Prostate gland (tissue), 2 donors: Measurements from ENCODE around the gene AP2B1. TPM values are rescaled to one million over a fixed set of nuclear protein-coding genes. Genes with fewer than 3 reads are reported as not detected.

Experiments
- DNase-seq: peaks from one replicate; pipeline ENCODE4 v3.0.0-alpha.2; 2019; ENCODE audit warnings: low spot score
- H3K27ac ChIP-seq, 2 donors: fragments of 200-600 bp; sonication (generic); 2 replicates each; pipeline ENCODE4 v1.5.1; 2017 to 2019
- H3K27me3 ChIP-seq: fragments of 200-600 bp; sonication (generic); replicated peaks from 2 replicates; pipeline ENCODE4 v1.5.1; 2019; ENCODE audit not compliant: insufficient read depth
- H3K36me3 ChIP-seq, 2 donors: fragments of 200-600 bp; sonication (generic); 1 replicate in 1 of 2; 2 replicates in 1 of 2; pipeline versions ENCODE4 v1.5.1 to v1.8.1; 2017 to 2019
- H3K4me1 ChIP-seq: fragments of 200-600 bp; sonication (generic); replicated peaks from 2 replicates; pipeline ENCODE4 v1.5.1; 2019
- H3K4me3 ChIP-seq, 2 donors: fragments of 200-600 bp; sonication (generic); 2 replicates each; pipeline ENCODE4 v1.5.1; 2017 to 2019
- H3K9me3 ChIP-seq: fragments of 200-600 bp; sonication (generic); 2 replicates; pipeline ENCODE4 v1.5.1; 2017
- POLR2A ChIP-seq: fragments of 450-650 bp; IDR thresholded peaks from one replicate; pipeline ENCODE4 v1.6.1; 2016; ENCODE audit warnings: antibody characterized with exemption, mild to moderate bottlenecking
- POLR2AphosphoS5 ChIP-seq: sonication (generic); formaldehyde crosslinking; IDR thresholded peaks from one replicate; pipeline ENCODE4 v1.6.1; 2017; ENCODE audit warnings: antibody characterized with exemption
- WGBS: methylation state at CpG from one replicate; pipeline ENCODE4 v1.1.5; 2018; 5-methylcytosine and 5-hydroxymethylcytosine counted together
- intact Hi-C: fragments of 100-400 bp; cut with DNase I; formaldehyde crosslinking; loops from one replicate; pipeline ENCODE4 v1.14.2; 2022
- total RNA-seq, 2 donors: library from RNA; depleted of rRNA; stranded (reverse); fragments of >200 nt; gene quantifications; one replicate each; pipeline ENCODE4 v1.1.0, GENCODE V29; 2016
- TF ChIP-seq, protein P1 (sequence below), 4 experiments: fragments of 200-600 bp in 2 of 4; fragments of 450-650 bp in 2 of 4; sonication (generic) in 2 of 4; IDR thresholded peaks; 1 replicate in 3 of 4; 2 replicates in 1 of 4; pipeline ENCODE4 v1.5.1; 2016 to 2019; ENCODE audit warnings: antibody characterized with exemption in 4 of 4, mild to moderate bottlenecking in 2 of 4, moderate library complexity in 2 of 4

Gene AP2B1
- total RNA-seq, 2 donors from 2014 or later: 66.8 to 92.9 TPM

DNA sequence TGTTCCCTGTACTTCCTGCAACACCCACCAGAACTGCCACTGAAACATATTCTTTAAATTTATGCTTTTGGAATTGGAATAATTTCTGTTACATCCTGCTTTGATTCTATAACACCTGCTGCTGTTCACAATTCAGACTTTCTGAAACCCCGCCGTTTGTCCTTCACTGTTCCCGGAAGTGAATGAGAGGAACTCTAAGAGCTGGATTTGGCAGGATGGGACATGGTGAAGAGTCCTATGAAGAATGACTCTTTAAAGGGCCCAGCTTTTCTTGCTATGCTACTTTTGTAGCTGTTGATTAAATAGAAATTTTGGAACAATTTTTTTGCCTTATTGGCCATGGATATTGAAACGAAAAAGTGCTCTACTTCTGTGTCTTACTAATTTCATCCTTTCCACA, 8.9 kb downstream of the AP2B1 start:
- H3K4me1 ChIP-seq: no peaks in the 10 kb centered on the region
- no peak for DNase-seq
- no peaks in the 10 kb centered on the region for H3K9me3 ChIP-seq
- no peak overlapping the region for H3K4me3 ChIP-seq
- H3K36me3 ChIP-seq: no peaks in the 10 kb centered on the region
- intact Hi-C loops: no loop called here
- 88% methylated on average over 4 of the region's 4 CpGs for WGBS
- TF ChIP-seq POLR2A (no peak), POLR2AphosphoS5 (no peak)
- TF ChIP-seq, protein P1, sequence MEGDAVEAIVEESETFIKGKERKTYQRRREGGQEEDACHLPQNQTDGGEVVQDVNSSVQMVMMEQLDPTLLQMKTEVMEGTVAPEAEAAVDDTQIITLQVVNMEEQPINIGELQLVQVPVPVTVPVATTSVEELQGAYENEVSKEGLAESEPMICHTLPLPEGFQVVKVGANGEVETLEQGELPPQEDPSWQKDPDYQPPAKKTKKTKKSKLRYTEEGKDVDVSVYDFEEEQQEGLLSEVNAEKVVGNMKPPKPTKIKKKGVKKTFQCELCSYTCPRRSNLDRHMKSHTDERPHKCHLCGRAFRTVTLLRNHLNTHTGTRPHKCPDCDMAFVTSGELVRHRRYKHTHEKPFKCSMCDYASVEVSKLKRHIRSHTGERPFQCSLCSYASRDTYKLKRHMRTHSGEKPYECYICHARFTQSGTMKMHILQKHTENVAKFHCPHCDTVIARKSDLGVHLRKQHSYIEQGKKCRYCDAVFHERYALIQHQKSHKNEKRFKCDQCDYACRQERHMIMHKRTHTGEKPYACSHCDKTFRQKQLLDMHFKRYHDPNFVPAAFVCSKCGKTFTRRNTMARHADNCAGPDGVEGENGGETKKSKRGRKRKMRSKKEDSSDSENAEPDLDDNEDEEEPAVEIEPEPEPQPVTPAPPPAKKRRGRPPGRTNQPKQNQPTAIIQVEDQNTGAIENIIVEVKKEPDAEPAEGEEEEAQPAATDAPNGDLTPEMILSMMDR (IDR thresholded peaks at IDR 0.05): no peak
- no peak overlapping the region for H3K27ac ChIP-seq
- H3K27me3 ChIP-seq: no peaks in the 10 kb centered on the region

DNA sequence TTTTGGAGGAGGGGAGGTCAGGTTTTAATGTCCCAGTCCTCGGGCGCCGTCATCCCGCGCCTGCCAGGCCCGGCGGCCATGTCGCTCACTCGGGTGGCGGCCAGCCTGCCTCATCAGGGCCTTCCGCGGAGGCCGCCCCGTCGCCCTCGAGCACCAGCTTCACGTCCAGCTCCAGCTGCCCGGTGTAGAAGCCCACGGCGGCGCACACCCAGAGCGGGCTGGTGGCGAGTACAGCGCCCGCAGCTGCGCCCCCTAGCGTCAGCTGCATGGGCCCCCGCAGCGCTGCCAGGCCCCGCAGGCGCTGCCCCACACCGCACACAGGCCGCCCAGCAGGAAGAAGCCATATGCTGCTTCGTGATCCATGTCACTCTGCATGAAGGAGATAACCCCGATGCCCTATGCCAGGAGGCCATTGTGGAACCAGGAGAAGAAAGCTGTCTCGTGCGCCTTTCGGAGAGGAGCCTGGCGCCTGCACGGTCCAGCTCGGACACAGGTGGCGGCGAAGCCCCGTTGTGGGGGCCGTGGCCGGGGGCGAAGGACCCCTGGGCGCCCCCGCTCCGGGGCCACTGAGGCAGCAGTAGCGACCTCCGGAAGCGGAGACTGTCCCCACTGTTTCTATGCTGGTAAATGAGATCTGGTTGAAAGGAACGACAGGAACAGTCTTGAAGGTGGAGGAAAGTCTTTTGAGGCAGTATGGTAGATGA, 9.6 kb downstream of the AP2B1 start:
- intact Hi-C loops: no loop called here

DNA sequence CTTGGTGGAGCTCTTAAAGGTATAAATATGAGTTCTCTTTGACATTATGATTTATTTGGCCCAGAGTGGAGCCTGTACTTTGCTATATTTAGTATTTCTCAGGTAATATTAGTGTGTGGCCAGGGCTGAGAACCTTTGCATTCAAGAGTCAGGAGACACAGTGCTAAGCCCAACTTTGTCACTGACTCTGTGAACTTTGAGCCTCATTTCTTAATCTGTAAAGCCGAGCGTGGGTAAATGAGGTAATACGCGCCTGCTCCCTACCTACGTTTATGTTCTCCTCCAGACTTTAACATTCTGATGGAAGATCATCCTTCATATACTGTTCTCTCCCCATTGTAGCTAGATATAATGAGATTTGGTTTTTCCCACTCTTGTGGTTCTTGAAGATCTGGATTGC, 10.5 kb downstream of the AP2B1 start:
- no peak for DNase-seq
- no peak overlapping the region for H3K4me3 ChIP-seq
- no peaks in the 10 kb centered on the region for H3K9me3 ChIP-seq
- no peaks in the 10 kb centered on the region for H3K36me3 ChIP-seq
- WGBS: 75% methylated on average over 5 of the region's 5 CpGs
- intact Hi-C loops: no loop called here
- no peaks in the 10 kb centered on the region for H3K4me1 ChIP-seq
- no peak overlapping the region for H3K27ac ChIP-seq
- H3K27me3 ChIP-seq: no peaks in the 10 kb centered on the region
- TF ChIP-seq POLR2AphosphoS5: no peak
- TF ChIP-seq, protein P1 (IDR thresholded peaks at IDR 0.05): no peak
- no peak for TF ChIP-seq POLR2A

More for the DNA sequence above, 9.6 kb downstream of the AP2B1 start:
- Histone ChIP-seq H3K27ac (no peak overlapping the region), H3K4me3 (no peak overlapping the region), H3K4me1 (no peaks in the 10 kb centered on the region), H3K9me3 (no peaks in the 10 kb centered on the region), H3K27me3 (no peaks in the 10 kb centered on the region), H3K36me3 (no peaks in the 10 kb centered on the region)
- 94% methylated on average over 31 of the region's 54 CpGs for WGBS
- TF ChIP-seq, protein P1 (IDR thresholded peaks at IDR 0.05): no peak
- TF ChIP-seq POLR2AphosphoS5 (no peak), POLR2A (no peak)
- no peak for DNase-seq

DNA sequence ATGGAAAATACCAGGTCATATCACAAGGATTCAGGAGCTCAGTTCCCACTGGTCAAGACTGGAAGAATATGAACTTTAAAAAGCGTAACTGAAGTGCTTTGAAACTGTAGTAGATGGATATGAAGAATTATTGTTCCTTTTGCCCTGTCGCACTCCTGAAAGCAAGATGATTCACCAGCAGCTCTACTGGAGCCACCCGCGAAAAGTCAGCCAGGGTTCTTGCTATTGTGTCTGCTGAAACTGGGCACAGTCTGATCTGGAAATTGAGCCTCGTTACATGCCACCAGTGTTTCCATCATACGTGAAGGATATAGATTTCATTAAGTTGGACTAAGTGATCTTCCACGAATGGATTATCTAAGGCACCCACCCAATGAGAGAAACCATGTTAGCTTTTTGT, 16.6 kb downstream of the AP2B1 start:
- TF ChIP-seq POLR2A: no peak
- TF ChIP-seq, protein P1 (IDR thresholded peaks at IDR 0.05): no peak
- no peak for TF ChIP-seq POLR2AphosphoS5

DNA sequence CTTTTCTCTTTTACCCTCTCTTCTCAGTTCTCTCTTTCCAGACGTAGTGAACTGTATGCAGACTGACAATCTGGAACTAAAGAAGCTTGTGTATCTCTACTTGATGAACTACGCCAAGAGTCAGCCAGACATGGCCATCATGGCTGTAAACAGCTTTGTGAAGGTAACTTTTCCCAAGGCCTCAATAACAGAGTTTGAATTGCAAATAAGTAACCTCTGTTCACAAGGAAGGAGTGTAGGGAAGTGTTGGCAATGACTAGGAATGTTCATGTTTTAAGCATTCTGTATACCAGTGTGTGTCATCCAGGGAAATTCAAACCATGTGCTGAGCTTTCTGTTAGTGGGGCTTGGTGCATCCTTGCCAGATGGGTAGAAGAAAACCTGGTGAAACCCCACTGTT, 18.6 kb downstream of the AP2B1 start:
- H3K4me1 ChIP-seq: no peaks in the 10 kb centered on the region
- H3K9me3 ChIP-seq: no peaks in the 10 kb centered on the region
- DNase-seq: no peak
- TF ChIP-seq, protein P1 (IDR thresholded peaks at IDR 0.05): no peak
- TF ChIP-seq POLR2A: no peak
- H3K27me3 ChIP-seq: no peaks in the 10 kb centered on the region
- intact Hi-C loops: no loop called here
- H3K36me3 ChIP-seq: no peaks in the 10 kb centered on the region
- no peak overlapping the region for H3K27ac ChIP-seq
- WGBS: 90% methylated on average over 2 of the region's 2 CpGs
- H3K4me3 ChIP-seq: no peak overlapping the region

More for the DNA sequence above, 16.6 kb downstream of the AP2B1 start:
- intact Hi-C loops: no loop called here
- Histone ChIP-seq H3K9me3 (no peaks in the 10 kb centered on the region), H3K36me3 (no peaks in the 10 kb centered on the region), H3K27me3 (no peaks in the 10 kb centered on the region), H3K4me1 (no peaks in the 10 kb centered on the region), H3K27ac (no peak overlapping the region), H3K4me3 (no peak overlapping the region)
- 90% methylated on average over 7 of the region's 7 CpGs for WGBS
- DNase-seq: no peak
